Gastroesophageal sphincter (tissue), 3 donors: ENCODE measurements around the gene ZNF687.

ENCODE experiments used
- CTCF ChIP-seq, 4 experiments: fragments of 200-600 bp in 2 of 4; fragments of 450-650 bp in 2 of 4; sonication (generic) in 1 of 4; IDR thresholded peaks; one replicate each; pipeline ENCODE4 v1.5.1; 2017 to 2019; ENCODE audit warnings: antibody characterized with exemption in 4 of 4, mild to moderate bottlenecking in 2 of 4, moderate library complexity in 2 of 4
- POLR2AphosphoS5 ChIP-seq: sonication (generic); formaldehyde crosslinking; IDR thresholded peaks from one replicate; pipeline ENCODE4 v1.6.1; 2017; ENCODE audit warnings: antibody characterized with exemption

- TF ChIP-seq CTCF (IDR thresholded peaks at IDR 0.05) (no peak), POLR2AphosphoS5 (no peak)
These were observed 22.7 kb upstream of the ZNF687 start for GRCh38 chr1:151259351-151259750.
